ENCODE measurements around the gene MIP.

DNA sequence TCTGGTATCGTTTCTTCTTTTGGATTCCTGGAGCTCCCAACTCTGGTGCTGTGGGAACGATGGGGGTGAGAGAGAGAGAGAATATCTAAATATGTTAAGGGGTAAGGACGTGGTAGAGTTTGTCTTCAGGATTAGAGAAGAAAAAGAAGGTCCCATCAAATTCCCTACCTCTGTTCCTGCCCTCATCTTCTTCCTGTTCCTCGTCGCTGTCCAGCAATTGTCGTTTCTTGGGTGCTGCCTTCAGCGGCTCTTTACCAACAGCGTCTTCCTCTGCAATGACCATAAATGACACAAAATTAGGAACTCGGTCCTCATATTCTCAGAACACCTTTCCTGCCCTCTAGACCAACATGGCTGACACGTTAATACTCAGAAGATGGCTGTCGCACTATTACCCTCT lies 36.7 kb downstream of the MIP start:
- no peak for TF ChIP-seq EZH2 (IDR thresholded peaks at IDR 0.05; ENCODE audit: low read length)
- TF ChIP-seq, protein P1, sequence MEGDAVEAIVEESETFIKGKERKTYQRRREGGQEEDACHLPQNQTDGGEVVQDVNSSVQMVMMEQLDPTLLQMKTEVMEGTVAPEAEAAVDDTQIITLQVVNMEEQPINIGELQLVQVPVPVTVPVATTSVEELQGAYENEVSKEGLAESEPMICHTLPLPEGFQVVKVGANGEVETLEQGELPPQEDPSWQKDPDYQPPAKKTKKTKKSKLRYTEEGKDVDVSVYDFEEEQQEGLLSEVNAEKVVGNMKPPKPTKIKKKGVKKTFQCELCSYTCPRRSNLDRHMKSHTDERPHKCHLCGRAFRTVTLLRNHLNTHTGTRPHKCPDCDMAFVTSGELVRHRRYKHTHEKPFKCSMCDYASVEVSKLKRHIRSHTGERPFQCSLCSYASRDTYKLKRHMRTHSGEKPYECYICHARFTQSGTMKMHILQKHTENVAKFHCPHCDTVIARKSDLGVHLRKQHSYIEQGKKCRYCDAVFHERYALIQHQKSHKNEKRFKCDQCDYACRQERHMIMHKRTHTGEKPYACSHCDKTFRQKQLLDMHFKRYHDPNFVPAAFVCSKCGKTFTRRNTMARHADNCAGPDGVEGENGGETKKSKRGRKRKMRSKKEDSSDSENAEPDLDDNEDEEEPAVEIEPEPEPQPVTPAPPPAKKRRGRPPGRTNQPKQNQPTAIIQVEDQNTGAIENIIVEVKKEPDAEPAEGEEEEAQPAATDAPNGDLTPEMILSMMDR (optimal IDR thresholded peaks at IDR 0.05 in 1 of 3, IDR thresholded peaks at IDR 0.05 in 1 of 3, conservative IDR thresholded peaks at IDR 0.05 in 1 of 3; ENCODE audit: extremely low read depth in 1 of 3, insufficient read depth in 2 of 3, low read length in 3 of 3) = no peak

All from keratinocyte (primary cell).